HepG2 (cell line): ENCODE measurements around the gene CYP17A1. TPM values are rescaled to one million over a fixed set of nuclear protein-coding genes. Genes with fewer than 3 reads are reported as not detected.

Experiments
- CREB1 ChIP-seq, 2 experiments: fragments of 450-650 bp in 1 of 2; IDR thresholded peaks; 2 replicates each; pipeline ENCODE4 v1.6.1; 2016 to 2017; ENCODE audit warnings: control low read depth in 1 of 2, mild to moderate bottlenecking in 1 of 2, missing compliant biosample characterization in 1 of 2, missing genetic modification characterization in 1 of 2
- ESRRA ChIP-seq: sonication (generic); formaldehyde crosslinking; IDR thresholded peaks from 2 replicates; pipeline ENCODE4 v1.5.1; 2020; ENCODE audit warnings: mild to moderate bottlenecking, low read depth, missing genetic modification reagents
- ETV5 ChIP-seq: IDR thresholded peaks from 2 replicates; pipeline ENCODE4 v1.6.1; 2018; ENCODE audit warnings: missing biosample characterization, missing genetic modification reagents, inconsistent platforms, borderline replicate concordance
- FOXO1 ChIP-seq: sonication (generic); formaldehyde crosslinking; IDR thresholded peaks from 2 replicates; pipeline ENCODE4 v1.4.0; 2020; ENCODE audit warnings: missing genetic modification reagents
- GFI1 ChIP-seq: sonication (generic); formaldehyde crosslinking; IDR thresholded peaks from 2 replicates; pipeline ENCODE4 v1.5.0; 2020; ENCODE audit warnings: missing genetic modification reagents, mild to moderate bottlenecking, borderline replicate concordance
- MED1 ChIP-seq: sonication (generic); formaldehyde crosslinking; IDR thresholded peaks from 2 replicates; pipeline ENCODE4 v1.4.0; 2020; ENCODE audit warnings: missing genetic modification reagents
- MTERF4 ChIP-seq: sonication (generic); formaldehyde crosslinking; IDR thresholded peaks from 2 replicates; pipeline ENCODE4 v1.8.0; 2023; ENCODE audit warnings: mild to moderate bottlenecking, missing genetic modification reagents
- NFIB ChIP-seq: sonication (generic); formaldehyde crosslinking; IDR thresholded peaks from 2 replicates; pipeline ENCODE4 v1.9.0; 2021; ENCODE audit warnings: missing genetic modification reagents, mild to moderate bottlenecking, borderline replicate concordance
- PCBP1 ChIP-seq: fragments of 200-400 bp; formaldehyde crosslinking; IDR thresholded peaks from 2 replicates; pipeline ENCODE4 v1.6.1; 2017; ENCODE audit warnings: mild to moderate bottlenecking, low read depth, low read length, borderline replicate concordance
- RXRB ChIP-seq: IDR thresholded peaks from 2 replicates; pipeline ENCODE4 v1.6.1; 2016; ENCODE audit warnings: borderline replicate concordance, missing genetic modification reagents, missing compliant biosample characterization
- TBX2 ChIP-seq: sonication (generic); formaldehyde crosslinking; IDR thresholded peaks from 2 replicates; pipeline ENCODE4 v1.5.0; 2020; ENCODE audit warnings: missing genetic modification reagents, mild to moderate bottlenecking, borderline replicate concordance
- TBX3 ChIP-seq: fragments of 450-650 bp; IDR thresholded peaks from 2 replicates; pipeline ENCODE4 v1.6.1; 2017; ENCODE audit warnings: antibody characterized with exemption, mild to moderate bottlenecking, inconsistent platforms, borderline replicate concordance
- TERF1 ChIP-seq: sonication (generic); formaldehyde crosslinking; IDR thresholded peaks from 2 replicates; pipeline ENCODE4 v1.8.0; 2022; ENCODE audit warnings: mild to moderate bottlenecking, missing genetic modification reagents, moderate library complexity
- ZFP36 ChIP-seq: fragments of 150-350 bp; IDR thresholded peaks from 2 replicates; pipeline ENCODE4 v1.6.1; 2018; ENCODE audit warnings: borderline replicate concordance, low read length, low read depth; ENCODE audit not compliant: partially characterized antibody
- ZNF337 ChIP-seq: sonication (generic); formaldehyde crosslinking; IDR thresholded peaks from 2 replicates; pipeline ENCODE4 v1.5.1; 2020; ENCODE audit warnings: missing genetic modification reagents, low read depth, mild to moderate bottlenecking, borderline replicate concordance
- ZNF550 ChIP-seq: sonication (generic); formaldehyde crosslinking; IDR thresholded peaks from 2 replicates; pipeline ENCODE4 v1.4.0; 2020; ENCODE audit warnings: mild to moderate bottlenecking, missing genetic modification reagents, borderline replicate concordance
- ZNF557 ChIP-seq: sonication (generic); formaldehyde crosslinking; IDR thresholded peaks from 2 replicates; pipeline ENCODE4 v1.4.0; 2020; ENCODE audit warnings: missing genetic modification reagents
- ZNF598 ChIP-seq: sonication (generic); formaldehyde crosslinking; IDR thresholded peaks from 2 replicates; pipeline ENCODE4 v1.5.1; 2020; ENCODE audit warnings: mild to moderate bottlenecking, missing genetic modification reagents, borderline replicate concordance
- polyA plus RNA-seq, 8 experiments: library from polyadenylated mRNA; depleted of rRNA in 3 of 8; stranded (reverse) in 7 of 8; unstranded in 1 of 8; fragments of >200 nt; fragmentation: Illumina TruSeq in 4 of 8; extraction: Trizol in 4 of 8; gene quantifications; 2 replicates each; pipeline versions ENCODE4 v1.2.1 to v1.2.3, GENCODE V29; 2011 to 2016; ENCODE audit warnings: low read depth in 4 of 8, missing spikeins in 1 of 8, mixed read lengths in 1 of 8; ENCODE audit not compliant: insufficient read depth in 1 of 8
- total RNA-seq, 5 experiments: library from RNA; depleted of rRNA; stranded (reverse); fragments of >200 nt; fragmentation: Illumina TruSeq; extraction: Trizol; gene quantifications; 2 replicates each; pipeline ENCODE4 v1.2.3, GENCODE V29; 2016; ENCODE audit warnings: low read depth in 1 of 5
- TF ChIP-seq, protein P1 (sequence below): sonication (generic); formaldehyde crosslinking; IDR thresholded peaks from 2 replicates; pipeline ENCODE4 v1.4.0; 2020; ENCODE audit warnings: missing genetic modification reagents
- TF ChIP-seq, protein P2 (sequence below): sonication (generic); formaldehyde crosslinking; IDR thresholded peaks from 2 replicates; pipeline ENCODE4 v1.4.0; 2020; ENCODE audit warnings: missing genetic modification reagents
- TF ChIP-seq, protein P3 (sequence below): IDR thresholded peaks from 2 replicates; pipeline ENCODE4 v1.6.1; 2016; ENCODE audit warnings: mild to moderate bottlenecking, missing biosample characterization, missing genetic modification reagents
- TF ChIP-seq, protein P4 (sequence below): IDR thresholded peaks from 2 replicates; pipeline ENCODE4 v1.6.1; 2016; ENCODE audit warnings: low read depth, borderline replicate concordance
- TF ChIP-seq, protein P5 (sequence below): sonication (generic); formaldehyde crosslinking; IDR thresholded peaks from 2 replicates; pipeline ENCODE4 v1.5.0; 2020; ENCODE audit warnings: missing genetic modification reagents

Gene CYP17A1
- total and polyA plus RNA-seq, 2 of the 13 experiments (the other 11 are each of a cell fraction or from before 2014, with no cell fraction given): 0.13 to 1.1 TPM

GRCh38 chr10:102850025-102850518 is 12.9 kb upstream of the CYP17A1 start (continued):
- TF ChIP-seq TBX3 (peak; percentile 74; the same call in 1 of the 2 replicates), MTERF4 (CRISPR knock-in tag) (no peak), ZNF598 (CRISPR knock-in tag) (no peak; the same call in 1 of the 2 replicates), ZNF550 (no peak), MED1 (peak; percentile 94), TERF1 (CRISPR knock-in tag) (no peak), ZNF337 (CRISPR knock-in tag) (peak; percentile 31; the same call in 1 of the 2 replicates), ZNF557 (CRISPR knock-in tag) (no peak), ZFP36 (no peak), RXRB (CRISPR knock-in tag) (peak; percentile 90), ESRRA (CRISPR knock-in tag) (peak; percentile 61; the same call in 1 of the 2 replicates), PCBP1 (no peak), CREB1 (IDR thresholded peaks at IDR 0.05) (peak; percentile 66), CREB1 (CRISPR knock-in tag; IDR thresholded peaks at IDR 0.05) (peak; percentile 83), TBX2 (peak; percentile 70; the same call in 1 of the 2 replicates), FOXO1 (CRISPR knock-in tag) (peak; percentile 81; the same call in 1 of the 2 replicates), NFIB (CRISPR knock-in tag) (peak; percentile 26; the same call in 1 of the 2 replicates), GFI1 (CRISPR knock-in tag) (peak; percentile 42; the same call in 1 of the 2 replicates), ETV5 (CRISPR knock-in tag) (peak; percentile 82; the same call in 1 of the 2 replicates)
- TF ChIP-seq, protein P1, sequence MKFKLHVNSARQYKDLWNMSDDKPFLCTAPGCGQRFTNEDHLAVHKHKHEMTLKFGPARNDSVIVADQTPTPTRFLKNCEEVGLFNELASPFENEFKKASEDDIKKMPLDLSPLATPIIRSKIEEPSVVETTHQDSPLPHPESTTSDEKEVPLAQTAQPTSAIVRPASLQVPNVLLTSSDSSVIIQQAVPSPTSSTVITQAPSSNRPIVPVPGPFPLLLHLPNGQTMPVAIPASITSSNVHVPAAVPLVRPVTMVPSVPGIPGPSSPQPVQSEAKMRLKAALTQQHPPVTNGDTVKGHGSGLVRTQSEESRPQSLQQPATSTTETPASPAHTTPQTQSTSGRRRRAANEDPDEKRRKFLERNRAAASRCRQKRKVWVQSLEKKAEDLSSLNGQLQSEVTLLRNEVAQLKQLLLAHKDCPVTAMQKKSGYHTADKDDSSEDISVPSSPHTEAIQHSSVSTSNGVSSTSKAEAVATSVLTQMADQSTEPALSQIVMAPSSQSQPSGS (CRISPR knock-in tag): peak; percentile 87; the same call in 1 of the 2 replicates
- TF ChIP-seq, protein P2, sequence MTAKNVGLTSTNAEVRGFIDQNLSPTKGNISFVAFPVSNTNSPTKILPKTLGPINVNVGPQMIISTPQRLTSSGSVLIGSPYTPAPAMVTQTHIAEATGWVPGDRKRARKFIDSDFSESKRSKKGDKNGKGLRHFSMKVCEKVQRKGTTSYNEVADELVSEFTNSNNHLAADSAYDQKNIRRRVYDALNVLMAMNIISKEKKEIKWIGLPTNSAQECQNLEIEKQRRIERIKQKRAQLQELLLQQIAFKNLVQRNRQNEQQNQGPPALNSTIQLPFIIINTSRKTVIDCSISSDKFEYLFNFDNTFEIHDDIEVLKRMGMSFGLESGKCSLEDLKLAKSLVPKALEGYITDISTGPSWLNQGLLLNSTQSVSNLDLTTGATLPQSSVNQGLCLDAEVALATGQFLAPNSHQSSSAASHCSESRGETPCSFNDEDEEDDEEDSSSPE (CRISPR knock-in tag): no peak; the same call in 1 of the 2 replicates
- TF ChIP-seq, protein P3, sequence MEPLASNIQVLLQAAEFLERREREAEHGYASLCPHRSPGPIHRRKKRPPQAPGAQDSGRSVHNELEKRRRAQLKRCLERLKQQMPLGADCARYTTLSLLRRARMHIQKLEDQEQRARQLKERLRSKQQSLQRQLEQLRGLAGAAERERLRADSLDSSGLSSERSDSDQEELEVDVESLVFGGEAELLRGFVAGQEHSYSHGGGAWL (CRISPR knock-in tag): no peak
- TF ChIP-seq, protein P4, sequence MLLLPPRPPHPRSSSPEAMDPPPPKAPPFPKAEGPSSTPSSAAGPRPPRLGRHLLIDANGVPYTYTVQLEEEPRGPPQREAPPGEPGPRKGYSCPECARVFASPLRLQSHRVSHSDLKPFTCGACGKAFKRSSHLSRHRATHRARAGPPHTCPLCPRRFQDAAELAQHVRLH: peak; percentile 65
- TF ChIP-seq, protein P5, sequence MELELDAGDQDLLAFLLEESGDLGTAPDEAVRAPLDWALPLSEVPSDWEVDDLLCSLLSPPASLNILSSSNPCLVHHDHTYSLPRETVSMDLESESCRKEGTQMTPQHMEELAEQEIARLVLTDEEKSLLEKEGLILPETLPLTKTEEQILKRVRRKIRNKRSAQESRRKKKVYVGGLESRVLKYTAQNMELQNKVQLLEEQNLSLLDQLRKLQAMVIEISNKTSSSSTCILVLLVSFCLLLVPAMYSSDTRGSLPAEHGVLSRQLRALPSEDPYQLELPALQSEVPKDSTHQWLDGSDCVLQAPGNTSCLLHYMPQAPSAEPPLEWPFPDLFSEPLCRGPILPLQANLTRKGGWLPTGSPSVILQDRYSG (CRISPR knock-in tag): no peak
